H9 (cell line): Measurements from ENCODE around the gene BLNK. TPM values are rescaled to one million over a fixed set of nuclear protein-coding genes. Genes with fewer than 3 reads are reported as not detected.

Experiments
- DNase-seq: peaks from one replicate; pipeline ENCODE4 v3.0.0-alpha.2; 2017
- H2AFZ ChIP-seq: one replicate; pipeline ENCODE4 v1.6.1; 2013; ENCODE audit warnings: mild to moderate bottlenecking, low read length, control low read depth, moderate library complexity
- H2AK5ac ChIP-seq: 2 replicates; pipeline ENCODE4 v1.6.1; 2013; ENCODE audit warnings: low read length, control low read depth, mixed read lengths; ENCODE audit not compliant: insufficient read length
- H2BK120ac ChIP-seq: one replicate; pipeline ENCODE4 v1.6.1; 2013; ENCODE audit warnings: low read depth, mild to moderate bottlenecking, low read length, control low read depth, inconsistent platforms; ENCODE audit not compliant: poor library complexity, severe bottlenecking
- H2BK12ac ChIP-seq: 2 replicates; pipeline ENCODE4 v1.6.1; 2013; ENCODE audit warnings: low read length, control low read depth, mixed read lengths, low read depth; ENCODE audit not compliant: insufficient read length
- H2BK15ac ChIP-seq: 2 replicates; pipeline ENCODE4 v1.6.1; 2013; ENCODE audit warnings: low read depth, low read length, control low read depth
- H2BK20ac ChIP-seq: one replicate; pipeline ENCODE4 v1.6.1; 2013; ENCODE audit warnings: low read depth, mild to moderate bottlenecking, low read length, control low read depth, inconsistent platforms; ENCODE audit not compliant: poor library complexity, severe bottlenecking
- H2BK5ac ChIP-seq: 2 replicates; pipeline ENCODE4 v1.6.1; 2013; ENCODE audit warnings: low read length, control low read depth, mixed read lengths; ENCODE audit not compliant: insufficient read length
- H3K14ac ChIP-seq: 2 replicates; pipeline ENCODE4 v1.6.1; 2013; ENCODE audit warnings: low read length, control low read depth; ENCODE audit not compliant: insufficient read depth
- H3K18ac ChIP-seq: 2 replicates; pipeline ENCODE4 v1.6.1; 2013; ENCODE audit warnings: low read depth, mild to moderate bottlenecking, mixed read lengths, low read length, control low read depth; ENCODE audit not compliant: insufficient read length
- H3K23ac ChIP-seq: 2 replicates; pipeline ENCODE4 v1.6.1; 2013; ENCODE audit warnings: low read length, control low read depth, mixed read lengths, low read depth; ENCODE audit not compliant: insufficient read length
- H3K23me2 ChIP-seq: 2 replicates; pipeline ENCODE4 v1.6.1; 2013; ENCODE audit warnings: low read depth, mild to moderate bottlenecking, mixed read lengths, low read length, control low read depth; ENCODE audit not compliant: insufficient read length, poor library complexity, severe bottlenecking
- H3K27ac ChIP-seq: 2 replicates; pipeline ENCODE4 v1.5.1; 2013; ENCODE audit warnings: low read length, control low read depth, mixed read lengths, low read depth; ENCODE audit not compliant: insufficient read length
- H3K27me3 ChIP-seq: 2 replicates; pipeline ENCODE4 v1.6.1; 2013; ENCODE audit warnings: low read length, control low read depth, inconsistent platforms; ENCODE audit not compliant: insufficient read depth
- H3K4ac ChIP-seq: 2 replicates; pipeline ENCODE4 v1.6.1; 2013; ENCODE audit warnings: low read depth, mild to moderate bottlenecking, control low read depth, inconsistent platforms, low read length, moderate library complexity
- H3K4me1 ChIP-seq: 2 replicates; pipeline ENCODE4 v1.6.1; 2013; ENCODE audit warnings: low read length, control low read depth, inconsistent platforms; ENCODE audit not compliant: insufficient read depth
- H3K4me2 ChIP-seq: 2 replicates; pipeline ENCODE4 v1.6.1; 2013; ENCODE audit warnings: low read length, control low read depth, mixed read lengths; ENCODE audit not compliant: insufficient read length, insufficient read depth
- H3K56ac ChIP-seq: 2 replicates; pipeline ENCODE4 v1.6.1; 2013; ENCODE audit warnings: low read depth, mild to moderate bottlenecking, mixed read lengths, low read length, control low read depth; ENCODE audit not compliant: insufficient read length
- H3K79me1 ChIP-seq: 2 replicates; pipeline ENCODE4 v1.6.1; 2013; ENCODE audit warnings: low read depth, mild to moderate bottlenecking, moderate library complexity, low read length, control low read depth, inconsistent platforms; ENCODE audit not compliant: insufficient read depth, poor library complexity, severe bottlenecking
- H3K79me2 ChIP-seq: 2 replicates; pipeline ENCODE4 v1.6.1; 2013; ENCODE audit warnings: low read length, control low read depth, inconsistent platforms; ENCODE audit not compliant: insufficient read depth
- H3K9ac ChIP-seq: 2 replicates; pipeline ENCODE4 v1.6.1; 2013; ENCODE audit warnings: low read length, control low read depth, mixed read lengths; ENCODE audit not compliant: insufficient read length; ENCODE audit errors: extremely low read depth
- H3K9me3 ChIP-seq: one replicate; pipeline ENCODE4 v1.6.1; 2013; ENCODE audit warnings: low read depth, low read length, inconsistent platforms; ENCODE audit not compliant: control insufficient read depth
- H3T11ph ChIP-seq: one replicate; pipeline ENCODE4 v1.6.1; 2013; ENCODE audit warnings: mild to moderate bottlenecking, low read length, control low read depth, inconsistent platforms
- H4K20me1 ChIP-seq: one replicate; pipeline ENCODE4 v1.6.1; 2013; ENCODE audit not compliant: control insufficient read depth, insufficient read length, insufficient read depth
- H4K5ac ChIP-seq: 2 replicates; pipeline ENCODE4 v1.6.1; 2013; ENCODE audit warnings: low read depth, mild to moderate bottlenecking, mixed read lengths, low read length, control low read depth; ENCODE audit not compliant: insufficient read length
- H4K8ac ChIP-seq: replicated peaks from 2 replicates; pipeline ENCODE4 v1.6.1; 2013; ENCODE audit warnings: low read length, control low read depth, mixed read lengths, low read depth; ENCODE audit not compliant: insufficient read length
- H4K91ac ChIP-seq: 2 replicates; pipeline ENCODE4 v1.6.1; 2013; ENCODE audit warnings: low read depth, mild to moderate bottlenecking, moderate library complexity, mixed read lengths, low read length, control low read depth; ENCODE audit not compliant: insufficient read length
- H3K27ac Mint-ChIP-seq, 3 experiments: 2 replicates in 2 of 3; 3 replicates in 1 of 3; pipeline ENCODE4 v1.8.0; 2020 to 2021; ENCODE audit warnings: mixed read lengths in 3 of 3, mild to moderate bottlenecking in 1 of 3, moderate library complexity in 1 of 3
- H3K27me3 Mint-ChIP-seq: 2 replicates; pipeline ENCODE4 v1.8.0; 2021; ENCODE audit warnings: low read depth, mild to moderate bottlenecking, moderate library complexity, mixed read lengths
- H3K36me3 Mint-ChIP-seq, 3 experiments: 2 replicates in 2 of 3; 3 replicates in 1 of 3; pipeline ENCODE4 v1.8.0; 2020 to 2021; ENCODE audit warnings: low read depth in 3 of 3, mixed read lengths in 3 of 3; ENCODE audit not compliant: insufficient read depth in 1 of 3
- H3K4me1 Mint-ChIP-seq, 2 experiments: 2 replicates each; pipeline ENCODE4 v1.8.0; 2020; ENCODE audit warnings: mixed read lengths in 2 of 2
- H3K4me3 Mint-ChIP-seq, 2 experiments: 2 replicates in 1 of 2; 3 replicates in 1 of 2; pipeline ENCODE4 v1.8.0; 2020 to 2021; ENCODE audit warnings: mild to moderate bottlenecking in 2 of 2, mixed read lengths in 2 of 2, moderate library complexity in 1 of 2
- H3K9me3 Mint-ChIP-seq, 2 experiments: 2 replicates in 1 of 2; 3 replicates in 1 of 2; pipeline ENCODE4 v1.8.0; 2020; ENCODE audit warnings: mild to moderate bottlenecking in 2 of 2, mixed read lengths in 2 of 2, moderate library complexity in 1 of 2
- WGBS: extraction: QIAGEN DNeasy Blood & Tissue Kit; methylation state at CpG from one replicate; pipeline ENCODE4 v1.1.7; 2013; ENCODE audit warnings: missing lambda C conversion rate, low lambda C conversion rate, mixed read lengths; ENCODE audit not compliant: insufficient read length; ENCODE audit errors: extremely low coverage; 5-methylcytosine and 5-hydroxymethylcytosine counted together
- total RNA-seq: library from RNA; stranded (reverse); gene quantifications from 2 replicates; pipeline ENCODE4 v1.2.1, GENCODE V29; 2021
- TF ChIP-seq, protein P1 (sequence below): fragments of 200-600 bp; sonication (generic); conservative IDR thresholded peaks from 3 replicates; pipeline ENCODE4 v1.8.0; 2021; ENCODE audit warnings: antibody characterized with exemption, mild to moderate bottlenecking

BLNK gene
- total RNA-seq, 1 experiment from 2014 or later = not detected

DNA sequence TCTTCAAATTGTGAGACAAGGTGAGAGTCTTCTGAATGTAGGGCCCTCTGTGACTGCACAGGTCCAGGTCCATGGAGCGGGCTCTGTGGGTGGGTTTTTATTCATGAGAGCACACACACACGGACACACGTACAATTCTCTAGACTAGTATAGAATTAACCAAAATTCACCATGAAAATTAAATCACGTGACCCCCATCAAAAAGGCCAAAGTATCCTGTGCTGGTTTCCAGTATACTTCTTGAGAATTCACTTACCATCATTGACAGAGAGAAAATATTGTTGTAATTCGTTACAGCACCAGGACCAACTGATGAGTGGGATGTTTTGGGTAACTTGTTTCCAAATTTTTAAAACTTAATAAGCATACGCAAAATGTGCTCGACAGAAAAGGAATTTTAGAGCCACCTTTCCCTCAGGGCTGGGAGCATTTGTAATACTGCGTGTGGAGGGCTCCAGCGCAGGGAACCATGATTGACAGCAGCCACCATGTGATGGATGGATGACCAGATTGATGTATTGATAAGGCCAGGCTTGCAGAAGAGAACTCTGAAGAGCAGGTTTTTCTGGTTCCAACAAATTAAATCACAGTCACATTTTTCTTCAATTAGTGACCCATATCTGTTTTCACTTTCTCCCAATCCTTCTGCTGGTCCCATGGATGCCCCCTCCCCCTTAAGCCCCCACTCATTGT, 18.0 kb upstream of the BLNK start:
- Histone ChIP-seq H3K23me2 (no peaks in the 10 kb centered on the region), H3K79me1 (no peaks in the 10 kb centered on the region), H3K27me3 (no peaks in the 10 kb centered on the region), H3K9ac (no peak overlapping the region), H3K18ac (no peak overlapping the region), H4K5ac (no peak overlapping the region), H3K4ac (no peak overlapping the region), H2AK5ac (no peak overlapping the region), H2BK15ac (no peak overlapping the region), H2BK120ac (no peak overlapping the region), H4K91ac (no peak overlapping the region), H3K56ac (no peak overlapping the region), H3K9me3 (no peaks in the 10 kb centered on the region), H2BK12ac (no peak overlapping the region), H2BK5ac (no peak overlapping the region), H3K14ac (no peak overlapping the region), H4K20me1 (no peaks in the 10 kb centered on the region), H2BK20ac (no peak overlapping the region), H2AFZ (no peak overlapping the region), H3K27ac (no peak overlapping the region), H3K4me2 (no peak overlapping the region), H4K8ac (no peak overlapping the region), H3K79me2 (no peaks in the 10 kb centered on the region), H3K23ac (no peak overlapping the region), H3K4me1 (peaks cover 5% of the 10 kb centered on the region), H3T11ph (no peak overlapping the region)
- H3K4me1 Mint-ChIP-seq = peaks cover 13 to 24% of the 10 kb centered on the region in 2 experiments
- H3K4me3 Mint-ChIP-seq = no peak overlapping the region
- no peaks in the 10 kb centered on the region for H3K27me3 Mint-ChIP-seq
- no peak for DNase-seq
- H3K36me3 Mint-ChIP-seq = no peaks in the 10 kb centered on the region
- TF ChIP-seq, protein P1, sequence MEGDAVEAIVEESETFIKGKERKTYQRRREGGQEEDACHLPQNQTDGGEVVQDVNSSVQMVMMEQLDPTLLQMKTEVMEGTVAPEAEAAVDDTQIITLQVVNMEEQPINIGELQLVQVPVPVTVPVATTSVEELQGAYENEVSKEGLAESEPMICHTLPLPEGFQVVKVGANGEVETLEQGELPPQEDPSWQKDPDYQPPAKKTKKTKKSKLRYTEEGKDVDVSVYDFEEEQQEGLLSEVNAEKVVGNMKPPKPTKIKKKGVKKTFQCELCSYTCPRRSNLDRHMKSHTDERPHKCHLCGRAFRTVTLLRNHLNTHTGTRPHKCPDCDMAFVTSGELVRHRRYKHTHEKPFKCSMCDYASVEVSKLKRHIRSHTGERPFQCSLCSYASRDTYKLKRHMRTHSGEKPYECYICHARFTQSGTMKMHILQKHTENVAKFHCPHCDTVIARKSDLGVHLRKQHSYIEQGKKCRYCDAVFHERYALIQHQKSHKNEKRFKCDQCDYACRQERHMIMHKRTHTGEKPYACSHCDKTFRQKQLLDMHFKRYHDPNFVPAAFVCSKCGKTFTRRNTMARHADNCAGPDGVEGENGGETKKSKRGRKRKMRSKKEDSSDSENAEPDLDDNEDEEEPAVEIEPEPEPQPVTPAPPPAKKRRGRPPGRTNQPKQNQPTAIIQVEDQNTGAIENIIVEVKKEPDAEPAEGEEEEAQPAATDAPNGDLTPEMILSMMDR = no peak
- no peak overlapping the region for H3K27ac Mint-ChIP-seq
- WGBS = no CpG with 5 or more reads among the region's 9 CpGs
- H3K9me3 Mint-ChIP-seq = no peaks in the 10 kb centered on the region
